Measurements from ENCODE around the gene TEAD1. TPM values are rescaled to one million over a fixed set of nuclear protein-coding genes. Genes with fewer than 3 reads are reported as not detected.

TEAD1 gene
- total RNA-seq, 1 donor from 2014 or later: 62.5 TPM

DNA sequence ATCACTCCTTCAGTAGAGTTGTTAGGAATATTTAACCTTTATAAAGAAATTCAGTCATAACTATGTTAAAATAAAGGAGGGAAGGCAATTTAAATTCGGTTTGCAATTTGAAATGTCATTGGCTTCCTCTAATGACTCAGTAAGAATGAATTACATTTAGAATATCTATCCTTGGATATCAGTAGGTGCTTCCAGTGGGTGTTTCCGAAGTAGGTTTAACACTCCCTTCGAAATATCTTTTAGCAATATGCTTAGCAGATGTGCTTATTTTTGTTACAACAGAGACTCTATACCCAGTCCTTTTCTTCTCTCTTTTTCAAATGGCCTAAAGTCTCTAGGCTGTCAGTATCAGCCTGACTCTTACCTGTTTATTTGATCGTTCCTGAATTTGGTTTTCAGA, 231.2 kb downstream of the TEAD1 start:
- peaks cover 3% of the 10 kb centered on the region for H3K9me3 Mint-ChIP-seq (ENCODE audit: unreplicated experiment)
- H3K4me3 Mint-ChIP-seq (ENCODE audit: unreplicated experiment): no peak overlapping the region
- DNase-seq: no peak
- H3K36me3 Mint-ChIP-seq (ENCODE audit: unreplicated experiment): no peaks in the 10 kb centered on the region
- peaks cover 4% of the 10 kb centered on the region for H3K27me3 Mint-ChIP-seq (ENCODE audit: unreplicated experiment)
- no peak overlapping the region for H3K27ac Mint-ChIP-seq (ENCODE audit: unreplicated experiment)
- H3K4me1 Mint-ChIP-seq (ENCODE audit: low read depth, unreplicated experiment): peaks cover 7% of the 10 kb centered on the region
- TF ChIP-seq CTCF (IDR thresholded peaks at IDR 0.05; ENCODE audit: partially characterized antibody, unreplicated experiment): no peak

DNA sequence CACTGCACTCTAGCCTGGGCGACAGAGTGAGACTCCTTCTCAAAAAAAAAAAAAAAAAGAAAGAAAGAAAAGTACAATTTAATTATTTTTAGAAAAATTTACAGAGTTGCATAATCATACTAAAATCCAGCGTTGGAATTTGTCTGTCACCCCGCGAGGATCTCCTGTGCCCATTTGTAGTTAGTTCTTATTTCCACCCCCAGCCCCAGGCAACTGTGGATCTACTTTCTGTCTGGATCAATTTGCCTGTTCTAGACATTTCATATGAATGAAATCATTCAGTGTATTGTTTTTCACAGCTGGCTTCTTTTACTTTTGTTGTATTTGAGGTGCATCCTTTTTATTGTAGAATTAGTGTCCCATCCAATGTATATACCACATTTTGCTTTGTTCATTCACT, 232.3 kb downstream of the TEAD1 start:
- Mint-ChIP-seq H3K4me3 (ENCODE audit: unreplicated experiment) (no peak overlapping the region), H3K27me3 (ENCODE audit: unreplicated experiment) (peaks cover 4% of the 10 kb centered on the region), H3K27ac (ENCODE audit: unreplicated experiment) (no peak overlapping the region), H3K36me3 (ENCODE audit: unreplicated experiment) (no peaks in the 10 kb centered on the region), H3K4me1 (ENCODE audit: low read depth, unreplicated experiment) (peaks cover 7% of the 10 kb centered on the region), H3K9me3 (ENCODE audit: unreplicated experiment) (peaks cover 3% of the 10 kb centered on the region)
- no peak for DNase-seq
- TF ChIP-seq CTCF (IDR thresholded peaks at IDR 0.05; ENCODE audit: partially characterized antibody, unreplicated experiment): no peak

DNA sequence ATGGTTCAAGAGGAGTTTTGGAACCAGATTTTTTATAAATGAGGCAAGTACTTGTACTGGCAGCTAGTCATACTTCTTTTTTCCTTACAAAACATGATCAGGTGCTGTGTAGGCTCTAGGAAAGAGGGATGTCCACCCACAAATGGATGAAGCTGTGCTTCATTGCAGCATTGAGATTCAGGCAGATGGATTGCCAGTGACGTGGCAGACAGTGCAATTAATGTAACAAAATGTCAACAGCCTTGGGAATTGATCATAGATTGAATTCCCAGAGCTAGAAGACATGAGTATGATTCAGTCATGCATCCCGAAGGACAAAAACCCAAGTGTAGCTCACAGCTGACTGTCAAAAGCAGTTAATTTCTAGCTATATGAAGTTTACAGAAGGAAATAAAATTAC, 235.7 kb downstream of the TEAD1 start:
- peaks cover 3% of the 10 kb centered on the region for H3K9me3 Mint-ChIP-seq (ENCODE audit: unreplicated experiment)
- H3K4me1 Mint-ChIP-seq (ENCODE audit: low read depth, unreplicated experiment): peaks cover 13% of the 10 kb centered on the region
- H3K27ac Mint-ChIP-seq (ENCODE audit: unreplicated experiment): peak overlapping the region; percentile 50
- no peak overlapping the region for H3K4me3 Mint-ChIP-seq (ENCODE audit: unreplicated experiment)
- no peak for DNase-seq
- H3K27me3 Mint-ChIP-seq (ENCODE audit: unreplicated experiment): peaks cover 6% of the 10 kb centered on the region
- no peaks in the 10 kb centered on the region for H3K36me3 Mint-ChIP-seq (ENCODE audit: unreplicated experiment)
- TF ChIP-seq CTCF (IDR thresholded peaks at IDR 0.05; ENCODE audit: partially characterized antibody, unreplicated experiment): no peak

DNA sequence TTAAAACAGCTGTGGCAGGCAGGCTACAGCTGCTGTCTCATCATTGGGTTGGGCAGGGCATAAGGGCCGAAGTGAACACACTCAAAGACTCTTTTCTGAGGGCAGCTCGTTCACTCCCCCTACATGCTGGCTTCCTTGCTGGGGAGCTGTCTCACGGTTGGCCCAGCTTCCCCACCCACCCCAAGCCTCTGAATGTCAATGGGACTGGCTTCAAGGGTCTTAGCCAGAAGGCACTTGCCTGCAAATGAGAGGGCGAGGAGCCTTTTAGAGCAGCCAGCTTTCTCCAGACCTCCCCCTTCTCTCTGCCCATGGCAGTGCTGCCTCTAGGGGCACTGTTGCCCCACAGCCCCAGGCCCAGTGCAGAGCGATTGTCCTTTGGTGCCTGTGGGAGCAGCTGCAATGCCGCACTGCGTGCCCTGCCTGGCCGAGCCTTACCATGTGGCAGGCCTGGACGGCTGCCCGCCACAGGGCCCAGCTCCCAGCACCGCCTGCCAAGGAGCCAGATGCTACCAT, 240.2 kb downstream of the TEAD1 start:
- H3K4me1 Mint-ChIP-seq (ENCODE audit: low read depth, unreplicated experiment): peaks cover 16% of the 10 kb centered on the region
- peak; percentile 83 for DNase-seq
- H3K27ac Mint-ChIP-seq (ENCODE audit: unreplicated experiment): peak overlapping the region; percentile 59
- peaks cover 6% of the 10 kb centered on the region for H3K27me3 Mint-ChIP-seq (ENCODE audit: unreplicated experiment)
- TF ChIP-seq CTCF (IDR thresholded peaks at IDR 0.05; ENCODE audit: partially characterized antibody, unreplicated experiment): peak; percentile 78
- H3K9me3 Mint-ChIP-seq (ENCODE audit: unreplicated experiment): peaks cover 3% of the 10 kb centered on the region
- H3K4me3 Mint-ChIP-seq (ENCODE audit: unreplicated experiment): no peak overlapping the region
- peaks cover 6% of the 10 kb centered on the region for H3K36me3 Mint-ChIP-seq (ENCODE audit: unreplicated experiment)

GRCh38 chr11:12915093-12915492, 240.9 kb downstream of the TEAD1 start:
- peaks cover 5% of the 10 kb centered on the region for H3K27me3 Mint-ChIP-seq (ENCODE audit: unreplicated experiment)
- H3K36me3 Mint-ChIP-seq (ENCODE audit: unreplicated experiment): peaks cover 6% of the 10 kb centered on the region
- peaks cover 3% of the 10 kb centered on the region for H3K9me3 Mint-ChIP-seq (ENCODE audit: unreplicated experiment)
- H3K27ac Mint-ChIP-seq (ENCODE audit: unreplicated experiment): peak overlapping the region; percentile 59
- DNase-seq: no peak
- no peak for TF ChIP-seq CTCF (IDR thresholded peaks at IDR 0.05; ENCODE audit: partially characterized antibody, unreplicated experiment)
- H3K4me1 Mint-ChIP-seq (ENCODE audit: low read depth, unreplicated experiment): peaks cover 11% of the 10 kb centered on the region
- H3K4me3 Mint-ChIP-seq (ENCODE audit: unreplicated experiment): peak overlapping the region; percentile 49
